HEK293 (cell line): ENCODE measurements around the gene FOXO6.
A peak's percentile ranks its signal among the peaks of the same experiment; 100 is the strongest.

Experiments
- CTCF ChIA-PET: fragments of 350-600 bp; formaldehyde crosslinking; extraction: SDS; loops from one replicate; lab custom pipeline; 2021; ENCODE audit warnings: antibody characterized with exemption; lab: Yijun Ruan, JAX
- POLR2A ChIA-PET: fragments of 300-600 bp; formaldehyde crosslinking; extraction: SDS; loops from one replicate; lab custom pipeline; 2020; ENCODE audit warnings: antibody characterized with exemption, inconsistent platforms; lab: Yijun Ruan, JAX
- H3K27ac ChIP-seq: fragments of 200-500 bp; sonication (Bioruptor generic); 2 replicates; pipeline ENCODE4 v1.5.1; 2014; ENCODE audit warnings: low read depth, low read length, control low read depth, inconsistent platforms; ENCODE audit errors: extremely low read depth
- H3K36me3 ChIP-seq, 2 experiments: fragments of 200-500 bp in 1 of 2; sonication (Bioruptor generic) in 1 of 2; 1 replicate in 1 of 2; 2 replicates in 1 of 2; pipeline ENCODE4 v1.5.1; 2014 to 2017; ENCODE audit warnings: inconsistent platforms in 2 of 2, low read length in 2 of 2; ENCODE audit not compliant: control insufficient read depth in 2 of 2, insufficient read depth in 1 of 2
- H3K4me1 ChIP-seq: fragments of 200-500 bp; sonication (Bioruptor generic); 2 replicates; pipeline ENCODE4 v1.5.1; 2014; ENCODE audit warnings: mild to moderate bottlenecking, low read length, inconsistent platforms; ENCODE audit not compliant: control insufficient read depth, insufficient read depth
- H3K4me3 ChIP-seq: 2 replicates; pipeline ENCODE4 v1.5.1; 2011; ENCODE audit warnings: low read depth, mild to moderate bottlenecking, control low read depth, low read length, moderate library complexity
- H3K9me3 ChIP-seq: fragments of 200-500 bp; sonication (Bioruptor generic); 2 replicates; pipeline ENCODE4 v1.5.1; 2014; ENCODE audit warnings: low read depth, low read length, inconsistent platforms; ENCODE audit not compliant: control insufficient read depth, insufficient read depth
- BCL11B ChIP-seq: fragments of 450-650 bp; formaldehyde crosslinking; IDR thresholded peaks from 2 replicates; pipeline ENCODE4 v1.5.1; 2016; ENCODE audit warnings: low read depth, missing biosample characterization, missing genetic modification characterization
- FEZF1 ChIP-seq: fragments of 450-650 bp; formaldehyde crosslinking; IDR thresholded peaks from 2 replicates; pipeline ENCODE4 v1.5.1; 2016; ENCODE audit warnings: missing biosample characterization, missing genetic modification characterization
- HOXA7 ChIP-seq: sonication (generic); formaldehyde crosslinking; IDR thresholded peaks from 2 replicates; pipeline ENCODE4 v1.8.1; 2022; ENCODE audit warnings: missing genetic modification reagents, borderline replicate concordance
- MEIS1 ChIP-seq: sonication (generic); formaldehyde crosslinking; IDR thresholded peaks from 2 replicates; pipeline ENCODE4 v1.8.1; 2022; ENCODE audit warnings: missing genetic modification reagents, mild to moderate bottlenecking, borderline replicate concordance
- MYNN ChIP-seq: fragments of 450-650 bp; formaldehyde crosslinking; IDR thresholded peaks from 2 replicates; pipeline ENCODE4 v1.5.1; 2016; ENCODE audit warnings: missing biosample characterization, missing genetic modification characterization, borderline replicate concordance
- PRDM1 ChIP-seq: fragments of 450-650 bp; formaldehyde crosslinking; IDR thresholded peaks from 2 replicates; pipeline ENCODE4; 2016; ENCODE audit warnings: missing biosample characterization, missing genetic modification characterization
- SCRT2 ChIP-seq: fragments of 450-650 bp; formaldehyde crosslinking; IDR thresholded peaks from 2 replicates; pipeline ENCODE4 v1.5.1; 2016; ENCODE audit warnings: missing biosample characterization, missing genetic modification characterization
- ZBTB8A ChIP-seq: fragments of 450-650 bp; formaldehyde crosslinking; IDR thresholded peaks from 2 replicates; pipeline ENCODE4 v1.5.1; 2016; ENCODE audit warnings: missing biosample characterization, missing genetic modification characterization
- ZFP37 ChIP-seq: fragments of 450-650 bp; formaldehyde crosslinking; IDR thresholded peaks from 2 replicates; pipeline ENCODE4 v1.5.1; 2016; ENCODE audit warnings: missing biosample characterization, missing genetic modification characterization
- ZIC2 ChIP-seq: fragments of 450-650 bp; formaldehyde crosslinking; IDR thresholded peaks from 2 replicates; pipeline ENCODE4 v1.5.1; 2016; ENCODE audit warnings: missing biosample characterization, missing genetic modification characterization
- ZNF175 ChIP-seq: fragments of 450-650 bp; formaldehyde crosslinking; IDR thresholded peaks from 2 replicates; pipeline ENCODE4 v1.5.1; 2016; ENCODE audit warnings: missing biosample characterization, missing genetic modification characterization
- ZNF2 ChIP-seq: fragments of 450-650 bp; formaldehyde crosslinking; IDR thresholded peaks from 2 replicates; pipeline ENCODE4 v1.5.1; 2016; ENCODE audit warnings: missing biosample characterization, missing genetic modification characterization
- ZNF335 ChIP-seq: fragments of 450-650 bp; formaldehyde crosslinking; conservative IDR thresholded peaks from 2 replicates; pipeline ENCODE4 v1.5.1; 2016; ENCODE audit warnings: missing biosample characterization, missing genetic modification characterization
- ZNF416 ChIP-seq: fragments of 450-650 bp; formaldehyde crosslinking; IDR thresholded peaks from 2 replicates; pipeline ENCODE4 v1.5.1; 2016; ENCODE audit warnings: missing biosample characterization, missing genetic modification characterization
- ZNF423 ChIP-seq: fragments of 450-650 bp; formaldehyde crosslinking; IDR thresholded peaks from 2 replicates; pipeline ENCODE4 v1.5.1; 2016; ENCODE audit warnings: missing biosample characterization, missing genetic modification characterization
- ZNF426 ChIP-seq: fragments of 450-650 bp; formaldehyde crosslinking; IDR thresholded peaks from 2 replicates; pipeline ENCODE4 v1.5.1; 2017; ENCODE audit warnings: missing biosample characterization, missing genetic modification characterization, mild to moderate bottlenecking, inconsistent platforms, moderate library complexity
- ZNF48 ChIP-seq: fragments of 450-650 bp; formaldehyde crosslinking; IDR thresholded peaks from 2 replicates; pipeline ENCODE4 v1.5.1; 2016; ENCODE audit warnings: missing biosample characterization, missing genetic modification characterization
- ZNF596 ChIP-seq: fragments of 450-650 bp; IDR thresholded peaks from 2 replicates; pipeline ENCODE4 v1.5.0; 2018; ENCODE audit warnings: missing biosample characterization, mild to moderate bottlenecking, missing genetic modification characterization, moderate library complexity
- ZNF747 ChIP-seq: fragments of 450-650 bp; formaldehyde crosslinking; IDR thresholded peaks from 2 replicates; pipeline ENCODE4 v1.5.1; 2016; ENCODE audit warnings: missing biosample characterization, missing genetic modification characterization
- TF ChIP-seq, protein P1 (sequence below): fragments of 450-650 bp; formaldehyde crosslinking; IDR thresholded peaks from 2 replicates; pipeline ENCODE4 v1.5.1; 2016; ENCODE audit warnings: missing biosample characterization, missing genetic modification characterization
- TF ChIP-seq, protein P2 (sequence below): fragments of 450-650 bp; formaldehyde crosslinking; IDR thresholded peaks from 2 replicates; pipeline ENCODE4 v1.5.1; 2016; ENCODE audit warnings: missing biosample characterization, missing genetic modification characterization
- TF ChIP-seq, protein P3 (sequence below): fragments of 450-650 bp; formaldehyde crosslinking; IDR thresholded peaks from 2 replicates; pipeline ENCODE4 v1.5.1; 2017; ENCODE audit warnings: missing biosample characterization, missing genetic modification characterization
- TF ChIP-seq, protein P4 (sequence below): fragments of 450-650 bp; formaldehyde crosslinking; IDR thresholded peaks from 2 replicates; pipeline ENCODE4 v1.5.1; 2016; ENCODE audit warnings: missing biosample characterization, missing genetic modification characterization
- TF ChIP-seq, protein P5 (sequence below): fragments of 450-650 bp; formaldehyde crosslinking; conservative IDR thresholded peaks from 2 replicates; pipeline ENCODE4 v1.5.1; 2016; ENCODE audit warnings: low read depth, missing biosample characterization, missing genetic modification characterization

FOXO6 gene

DNA sequence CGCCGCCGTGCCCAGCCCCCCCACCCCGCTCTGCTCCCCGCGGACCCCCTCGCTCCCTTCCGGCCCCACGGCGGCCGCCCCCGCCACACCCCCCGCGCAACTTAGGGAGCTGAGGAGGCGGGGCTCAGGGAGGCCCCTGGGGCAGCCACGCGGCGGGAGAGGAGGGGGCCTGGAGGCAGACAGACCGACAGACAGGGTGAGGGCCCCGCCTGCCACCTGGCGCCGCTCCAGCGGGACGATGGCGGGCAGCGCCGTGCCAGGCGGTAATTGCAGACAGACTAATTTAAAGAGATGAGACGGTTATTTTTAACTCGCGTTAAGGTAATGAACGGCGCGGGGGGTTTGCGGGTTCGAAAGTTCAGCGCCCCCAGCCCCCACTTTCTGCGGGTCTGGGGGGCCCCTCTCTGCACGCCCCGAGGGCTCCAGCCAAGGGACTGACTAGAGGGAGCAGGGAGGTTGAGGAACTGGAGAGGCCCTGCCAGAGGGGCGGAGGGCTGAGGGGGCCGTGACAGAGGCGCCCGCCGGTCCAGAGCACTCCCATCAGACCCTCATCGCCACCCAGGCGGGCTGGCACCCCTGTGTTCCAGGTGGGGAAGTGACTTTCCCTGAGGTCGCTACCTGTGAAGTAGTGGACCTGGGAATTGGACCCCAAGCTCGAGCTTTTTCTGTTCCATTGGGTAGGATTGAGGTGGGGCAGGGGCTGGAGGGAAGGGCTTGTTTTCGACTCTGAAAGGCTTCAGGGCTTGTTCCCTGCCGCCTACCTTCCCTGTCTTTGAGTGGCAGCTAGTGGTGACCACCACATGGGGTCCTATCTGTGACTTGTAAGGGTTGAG is 5.4 kb downstream of the FOXO6 start:
- no peaks in the 10 kb centered on the region for H3K9me3 ChIP-seq
- ChIA-PET CTCF (interaction anchor here (1.1 kb wide), 1 partner anchor 207 kb away, joined by 3 read pairs; no protein-coding TSS in a partner anchor), POLR2A (interaction anchor here (0.6 kb wide), 1 partner anchor 446 kb away, joined by 3 read pairs; no protein-coding TSS in a partner anchor)
- H3K27ac ChIP-seq: peak overlapping the region; percentile 50; the same call in 1 of the 2 replicates
- H3K36me3 ChIP-seq: no peaks in the 10 kb centered on the region
- H3K4me1 ChIP-seq: peaks cover 12% of the 10 kb centered on the region
- H3K4me3 ChIP-seq: peak overlapping the region; percentile 26
- TF ChIP-seq ZNF596 (no peak), ZNF426 (tag by site-specific recombination) (no peak), ZNF2 (tag by site-specific recombination) (no peak), ZNF747 (no peak), ZBTB8A (tag by site-specific recombination) (no peak), ZNF175 (no peak), FEZF1 (tag by site-specific recombination) (no peak), ZFP37 (no peak), BCL11B (tag by site-specific recombination) (no peak), MEIS1 (CRISPR knock-in tag) (no peak), ZNF48 (tag by site-specific recombination) (no peak), ZIC2 (tag by site-specific recombination) (peak; percentile 30), PRDM1 (tag by site-specific recombination) (no peak), ZNF335 (tag by site-specific recombination) (peak; percentile 92), HOXA7 (CRISPR knock-in tag) (no peak), ZNF416 (tag by site-specific recombination) (no peak), MYNN (tag by site-specific recombination) (no peak), SCRT2 (tag by site-specific recombination) (no peak), ZNF423 (tag by site-specific recombination) (no peak)
- TF ChIP-seq, protein P1, sequence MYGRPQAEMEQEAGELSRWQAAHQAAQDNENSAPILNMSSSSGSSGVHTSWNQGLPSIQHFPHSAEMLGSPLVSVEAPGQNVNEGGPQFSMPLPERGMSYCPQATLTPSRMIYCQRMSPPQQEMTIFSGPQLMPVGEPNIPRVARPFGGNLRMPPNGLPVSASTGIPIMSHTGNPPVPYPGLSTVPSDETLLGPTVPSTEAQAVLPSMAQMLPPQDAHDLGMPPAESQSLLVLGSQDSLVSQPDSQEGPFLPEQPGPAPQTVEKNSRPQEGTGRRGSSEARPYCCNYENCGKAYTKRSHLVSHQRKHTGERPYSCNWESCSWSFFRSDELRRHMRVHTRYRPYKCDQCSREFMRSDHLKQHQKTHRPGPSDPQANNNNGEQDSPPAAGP: no peak
- TF ChIP-seq, protein P2, sequence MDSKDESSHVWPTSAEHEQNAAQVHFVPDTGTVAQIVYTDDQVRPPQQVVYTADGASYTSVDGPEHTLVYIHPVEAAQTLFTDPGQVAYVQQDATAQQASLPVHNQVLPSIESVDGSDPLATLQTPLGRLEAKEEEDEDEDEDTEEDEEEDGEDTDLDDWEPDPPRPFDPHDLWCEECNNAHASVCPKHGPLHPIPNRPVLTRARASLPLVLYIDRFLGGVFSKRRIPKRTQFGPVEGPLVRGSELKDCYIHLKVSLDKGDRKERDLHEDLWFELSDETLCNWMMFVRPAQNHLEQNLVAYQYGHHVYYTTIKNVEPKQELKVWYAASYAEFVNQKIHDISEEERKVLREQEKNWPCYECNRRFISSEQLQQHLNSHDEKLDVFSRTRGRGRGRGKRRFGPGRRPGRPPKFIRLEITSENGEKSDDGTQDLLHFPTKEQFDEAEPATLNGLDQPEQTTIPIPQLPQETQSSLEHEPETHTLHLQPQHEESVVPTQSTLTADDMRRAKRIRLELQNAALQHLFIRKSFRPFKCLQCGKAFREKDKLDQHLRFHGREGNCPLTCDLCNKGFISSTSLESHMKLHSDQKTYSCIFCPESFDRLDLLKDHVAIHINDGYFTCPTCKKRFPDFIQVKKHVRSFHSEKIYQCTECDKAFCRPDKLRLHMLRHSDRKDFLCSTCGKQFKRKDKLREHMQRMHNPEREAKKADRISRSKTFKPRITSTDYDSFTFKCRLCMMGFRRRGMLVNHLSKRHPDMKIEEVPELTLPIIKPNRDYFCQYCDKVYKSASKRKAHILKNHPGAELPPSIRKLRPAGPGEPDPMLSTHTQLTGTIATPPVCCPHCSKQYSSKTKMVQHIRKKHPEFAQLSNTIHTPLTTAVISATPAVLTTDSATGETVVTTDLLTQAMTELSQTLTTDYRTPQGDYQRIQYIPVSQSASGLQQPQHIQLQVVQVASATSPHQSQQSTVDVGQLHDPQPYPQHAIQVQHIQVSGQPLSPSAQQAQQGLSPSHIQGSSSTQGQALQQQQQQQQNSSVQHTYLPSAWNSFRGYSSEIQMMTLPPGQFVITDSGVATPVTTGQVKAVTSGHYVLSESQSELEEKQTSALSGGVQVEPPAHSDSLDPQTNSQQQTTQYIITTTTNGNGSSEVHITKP: no peak
- TF ChIP-seq, protein P3, sequence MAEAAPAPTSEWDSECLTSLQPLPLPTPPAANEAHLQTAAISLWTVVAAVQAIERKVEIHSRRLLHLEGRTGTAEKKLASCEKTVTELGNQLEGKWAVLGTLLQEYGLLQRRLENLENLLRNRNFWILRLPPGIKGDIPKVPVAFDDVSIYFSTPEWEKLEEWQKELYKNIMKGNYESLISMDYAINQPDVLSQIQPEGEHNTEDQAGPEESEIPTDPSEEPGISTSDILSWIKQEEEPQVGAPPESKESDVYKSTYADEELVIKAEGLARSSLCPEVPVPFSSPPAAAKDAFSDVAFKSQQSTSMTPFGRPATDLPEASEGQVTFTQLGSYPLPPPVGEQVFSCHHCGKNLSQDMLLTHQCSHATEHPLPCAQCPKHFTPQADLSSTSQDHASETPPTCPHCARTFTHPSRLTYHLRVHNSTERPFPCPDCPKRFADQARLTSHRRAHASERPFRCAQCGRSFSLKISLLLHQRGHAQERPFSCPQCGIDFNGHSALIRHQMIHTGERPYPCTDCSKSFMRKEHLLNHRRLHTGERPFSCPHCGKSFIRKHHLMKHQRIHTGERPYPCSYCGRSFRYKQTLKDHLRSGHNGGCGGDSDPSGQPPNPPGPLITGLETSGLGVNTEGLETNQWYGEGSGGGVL (tag by site-specific recombination): 0 out of 2 replicates have a peak, but pooled peaks have one; percentile 2
- TF ChIP-seq, protein P4, sequence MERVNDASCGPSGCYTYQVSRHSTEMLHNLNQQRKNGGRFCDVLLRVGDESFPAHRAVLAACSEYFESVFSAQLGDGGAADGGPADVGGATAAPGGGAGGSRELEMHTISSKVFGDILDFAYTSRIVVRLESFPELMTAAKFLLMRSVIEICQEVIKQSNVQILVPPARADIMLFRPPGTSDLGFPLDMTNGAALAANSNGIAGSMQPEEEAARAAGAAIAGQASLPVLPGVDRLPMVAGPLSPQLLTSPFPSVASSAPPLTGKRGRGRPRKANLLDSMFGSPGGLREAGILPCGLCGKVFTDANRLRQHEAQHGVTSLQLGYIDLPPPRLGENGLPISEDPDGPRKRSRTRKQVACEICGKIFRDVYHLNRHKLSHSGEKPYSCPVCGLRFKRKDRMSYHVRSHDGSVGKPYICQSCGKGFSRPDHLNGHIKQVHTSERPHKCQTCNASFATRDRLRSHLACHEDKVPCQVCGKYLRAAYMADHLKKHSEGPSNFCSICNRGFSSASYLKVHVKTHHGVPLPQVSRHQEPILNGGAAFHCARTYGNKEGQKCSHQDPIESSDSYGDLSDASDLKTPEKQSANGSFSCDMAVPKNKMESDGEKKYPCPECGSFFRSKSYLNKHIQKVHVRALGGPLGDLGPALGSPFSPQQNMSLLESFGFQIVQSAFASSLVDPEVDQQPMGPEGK (tag by site-specific recombination): peak; percentile 53
- TF ChIP-seq, protein P5, sequence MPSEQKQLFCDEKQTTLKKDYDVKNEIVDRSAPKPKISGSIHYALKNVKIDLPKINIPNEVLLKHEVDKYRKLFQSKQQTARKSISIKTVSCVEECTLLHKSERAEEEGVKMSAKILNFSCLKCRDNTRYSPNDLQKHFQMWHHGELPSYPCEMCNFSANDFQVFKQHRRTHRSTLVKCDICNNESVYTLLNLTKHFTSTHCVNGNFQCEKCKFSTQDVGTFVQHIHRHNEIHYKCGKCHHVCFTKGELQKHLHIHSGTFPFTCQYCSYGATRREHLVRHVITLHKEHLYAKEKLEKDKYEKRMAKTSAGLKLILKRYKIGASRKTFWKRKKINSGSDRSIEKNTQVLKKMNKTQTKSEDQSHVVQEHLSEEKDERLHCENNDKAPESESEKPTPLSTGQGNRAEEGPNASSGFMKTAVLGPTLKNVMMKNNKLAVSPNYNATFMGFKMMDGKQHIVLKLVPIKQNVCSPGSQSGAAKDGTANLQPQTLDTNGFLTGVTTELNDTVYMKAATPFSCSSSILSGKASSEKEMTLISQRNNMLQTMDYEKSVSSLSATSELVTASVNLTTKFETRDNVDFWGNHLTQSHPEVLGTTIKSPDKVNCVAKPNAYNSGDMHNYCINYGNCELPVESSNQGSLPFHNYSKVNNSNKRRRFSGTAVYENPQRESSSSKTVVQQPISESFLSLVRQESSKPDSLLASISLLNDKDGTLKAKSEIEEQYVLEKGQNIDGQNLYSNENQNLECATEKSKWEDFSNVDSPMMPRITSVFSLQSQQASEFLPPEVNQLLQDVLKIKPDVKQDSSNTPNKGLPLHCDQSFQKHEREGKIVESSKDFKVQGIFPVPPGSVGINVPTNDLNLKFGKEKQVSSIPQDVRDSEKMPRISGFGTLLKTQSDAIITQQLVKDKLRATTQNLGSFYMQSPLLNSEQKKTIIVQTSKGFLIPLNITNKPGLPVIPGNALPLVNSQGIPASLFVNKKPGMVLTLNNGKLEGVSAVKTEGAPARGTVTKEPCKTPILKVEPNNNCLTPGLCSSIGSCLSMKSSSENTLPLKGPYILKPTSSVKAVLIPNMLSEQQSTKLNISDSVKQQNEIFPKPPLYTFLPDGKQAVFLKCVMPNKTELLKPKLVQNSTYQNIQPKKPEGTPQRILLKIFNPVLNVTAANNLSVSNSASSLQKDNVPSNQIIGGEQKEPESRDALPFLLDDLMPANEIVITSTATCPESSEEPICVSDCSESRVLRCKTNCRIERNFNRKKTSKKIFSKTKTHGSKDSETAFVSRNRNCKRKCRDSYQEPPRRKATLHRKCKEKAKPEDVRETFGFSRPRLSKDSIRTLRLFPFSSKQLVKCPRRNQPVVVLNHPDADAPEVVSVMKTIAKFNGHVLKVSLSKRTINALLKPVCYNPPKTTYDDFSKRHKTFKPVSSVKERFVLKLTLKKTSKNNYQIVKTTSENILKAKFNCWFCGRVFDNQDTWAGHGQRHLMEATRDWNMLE (tag by site-specific recombination): no peak
